ENCODE measurements around the gene HIVEP3.

Gene HIVEP3

GRCh38 chr1:41726899-41727748, 191.6 kb downstream of the HIVEP3 start:
- Histone ChIP-seq H3K27ac (peak overlapping the region in 1 of 2 donors; percentile 17), H3K4me3 (no peak overlapping the region)
- no peak for DNase-seq (ENCODE audit: low spot score)
- no peak for TF ChIP-seq CTCF (IDR thresholded peaks at IDR 0.05)

- H3K4me3 ChIP-seq, result no peak overlapping the region
- TF ChIP-seq CTCF (IDR thresholded peaks at IDR 0.05), result no peak
- no peak overlapping the region for H3K27ac ChIP-seq
- DNase-seq (ENCODE audit: low spot score), result no peak
Measured at GRCh38 chr1:41726292-41726691, 192.4 kb downstream of the HIVEP3 start.

GRCh38 chr1:41724926-41725325, 193.8 kb downstream of the HIVEP3 start:
- no peak for DNase-seq (ENCODE audit: low spot score)
- Histone ChIP-seq H3K4me3 (no peak overlapping the region), H3K27ac (no peak overlapping the region)
- TF ChIP-seq CTCF (IDR thresholded peaks at IDR 0.05), result no peak

- DNase-seq (ENCODE audit: low spot score), result no peak
- no peak for TF ChIP-seq CTCF (IDR thresholded peaks at IDR 0.05)
- Histone ChIP-seq H3K4me3 (no peak overlapping the region), H3K27ac (no peak overlapping the region)
Measured at GRCh38 chr1:41724248-41724647, 194.5 kb downstream of the HIVEP3 start.

GRCh38 chr1:41723786-41724185, 194.9 kb downstream of the HIVEP3 start:
- no peak for TF ChIP-seq CTCF (IDR thresholded peaks at IDR 0.05)
- H3K4me3 ChIP-seq, result no peak overlapping the region
- DNase-seq (ENCODE audit: low spot score), result no peak
- H3K27ac ChIP-seq, result no peak overlapping the region

GRCh38 chr1:41722184-41722583, 196.5 kb downstream of the HIVEP3 start:
- DNase-seq (ENCODE audit: low spot score), result no peak
- TF ChIP-seq CTCF (IDR thresholded peaks at IDR 0.05), result no peak
- no peak overlapping the region for H3K27ac ChIP-seq
- H3K4me3 ChIP-seq, result no peak overlapping the region

- H3K27ac ChIP-seq, result no peak overlapping the region
- no peak for DNase-seq (ENCODE audit: low spot score)
- no peak for TF ChIP-seq CTCF (IDR thresholded peaks at IDR 0.05)
- H3K4me3 ChIP-seq, result no peak overlapping the region
Measured at GRCh38 chr1:41720861-41721410, 197.8 kb downstream of the HIVEP3 start.

Data from coronary artery (tissue), 2 donors.